CD14-positive monocyte (primary cell): ENCODE data around the gene TEDC1. TPM values are rescaled to one million over a fixed set of nuclear protein-coding genes. Genes with fewer than 3 reads are reported as not detected.
A peak's percentile ranks its signal among the peaks of the same experiment; 100 is the strongest.

Source experiments
- DNase-seq, 3 donors: peaks; one replicate each; pipeline ENCODE4 v3.0.0-alpha.2; 2011 to 2022
- H2AFZ ChIP-seq: 2 replicates; pipeline ENCODE4 v1.6.0; 2012; ENCODE audit warnings: mild to moderate bottlenecking, low read depth, low read length, inconsistent platforms; ENCODE audit not compliant: insufficient read depth, poor library complexity, severe bottlenecking
- H3K27ac ChIP-seq, 2 donors: 1 replicate in 1 of 2; 2 replicates in 1 of 2; pipeline ENCODE4 v1.5.1; 2012 to 2013; ENCODE audit warnings: low read length in 2 of 2, control low read depth in 1 of 2, inconsistent platforms in 1 of 2, low read depth in 1 of 2, mild to moderate bottlenecking in 1 of 2
- H3K27me3 ChIP-seq, 2 donors: one replicate each; pipeline versions ENCODE4 v1.6.0 to v1.6.1; 2011 to 2013; ENCODE audit warnings: low read length in 2 of 2; ENCODE audit not compliant: control insufficient read depth in 2 of 2, insufficient read depth in 2 of 2
- H3K36me3 ChIP-seq, 2 donors: replicated peaks in 1 of 2; 1 replicate in 1 of 2; 2 replicates in 1 of 2; pipeline versions ENCODE4 v1.5.1 to v1.6.1; 2012 to 2013; ENCODE audit warnings: low read length in 2 of 2, control low read depth in 1 of 2, inconsistent platforms in 1 of 2, mild to moderate bottlenecking in 1 of 2; ENCODE audit not compliant: insufficient read depth in 2 of 2, control insufficient read depth in 1 of 2
- H3K4me1 ChIP-seq, 2 donors: 1 replicate in 1 of 2; 2 replicates in 1 of 2; pipeline versions ENCODE4 v1.5.1 to v1.6.1; 2012 to 2013; ENCODE audit warnings: low read length in 2 of 2, control low read depth in 1 of 2, inconsistent platforms in 1 of 2, mild to moderate bottlenecking in 1 of 2, moderate library complexity in 1 of 2; ENCODE audit not compliant: insufficient read depth in 2 of 2, control insufficient read depth in 1 of 2
- H3K4me2 ChIP-seq: replicated peaks from 2 replicates; pipeline ENCODE3; 2012; ENCODE audit warnings: low read length, moderate library complexity, mild to moderate bottlenecking; ENCODE audit not compliant: poor library complexity, severe bottlenecking; ENCODE audit errors: extremely low read depth
- H3K4me3 ChIP-seq, 3 experiments: fragments of 200-600 bp in 1 of 3; sonication (generic) in 1 of 3; replicated peaks in 1 of 3; 1 replicate in 2 of 3; 2 replicates in 1 of 3; pipeline ENCODE4 v1.5.1; 2011 to 2013; ENCODE audit warnings: low read length in 3 of 3, mild to moderate bottlenecking in 3 of 3, control low read depth in 2 of 3, low read depth in 2 of 3, inconsistent platforms in 1 of 3, moderate library complexity in 1 of 3
- H3K79me2 ChIP-seq: 2 replicates; pipeline ENCODE4 v1.6.0; 2012; ENCODE audit warnings: mild to moderate bottlenecking, control low read depth, inconsistent platforms, low read length, moderate library complexity; ENCODE audit not compliant: insufficient read depth
- H3K9ac ChIP-seq: 2 replicates; pipeline ENCODE4 v1.6.0; 2017; ENCODE audit warnings: low read length, mild to moderate bottlenecking; ENCODE audit not compliant: insufficient read depth, poor library complexity, severe bottlenecking
- H3K9me3 ChIP-seq, 2 donors: replicated peaks in 1 of 2; 1 replicate in 1 of 2; 2 replicates in 1 of 2; pipeline versions ENCODE4 v1.5.1 to v1.6.1; 2012 to 2013; ENCODE audit warnings: low read length in 2 of 2, control low read depth in 1 of 2; ENCODE audit not compliant: control insufficient read depth in 1 of 2, insufficient read depth in 1 of 2
- H4K20me1 ChIP-seq: 2 replicates; pipeline ENCODE4 v1.6.0; 2012; ENCODE audit warnings: mild to moderate bottlenecking, low read length, control low read depth, moderate library complexity; ENCODE audit not compliant: insufficient read depth
- H3K27ac Mint-ChIP-seq, 7 donors: one replicate each; pipeline ENCODE4 v1.8.0; 2020; ENCODE audit warnings: mild to moderate bottlenecking in 7 of 7, mixed read lengths in 7 of 7, moderate library complexity in 6 of 7, inconsistent platforms in 2 of 7
- H3K27me3 Mint-ChIP-seq, 3 donors: one replicate each; pipeline ENCODE4 v1.8.0; 2021 to 2022; ENCODE audit warnings: low read depth in 3 of 3, mild to moderate bottlenecking in 3 of 3, mixed read lengths in 3 of 3, moderate library complexity in 3 of 3, inconsistent platforms in 1 of 3
- H3K36me3 Mint-ChIP-seq, 2 donors: one replicate each; pipeline ENCODE4 v1.8.0; 2020; ENCODE audit warnings: mixed read lengths in 2 of 2, inconsistent platforms in 1 of 2, mild to moderate bottlenecking in 1 of 2
- H3K4me1 Mint-ChIP-seq: one replicate; pipeline ENCODE4 v1.8.0; 2020; ENCODE audit warnings: mild to moderate bottlenecking, mixed read lengths
- H3K4me3 Mint-ChIP-seq, 2 donors: one replicate each; pipeline ENCODE4 v1.8.0; 2020; ENCODE audit warnings: mild to moderate bottlenecking in 2 of 2, mixed read lengths in 2 of 2, moderate library complexity in 1 of 2
- H3K9me3 Mint-ChIP-seq, 7 donors: one replicate each; pipeline ENCODE4 v1.8.0; 2020 to 2022; ENCODE audit warnings: mixed read lengths in 7 of 7, mild to moderate bottlenecking in 6 of 7, moderate library complexity in 6 of 7, inconsistent platforms in 2 of 7
- WGBS: methylation state at CpG from one replicate; pipeline ENCODE4 v1.1.5; 2013; ENCODE audit warnings: missing lambda C conversion rate; ENCODE audit not compliant: insufficient coverage; 5-methylcytosine and 5-hydroxymethylcytosine counted together
- intact Hi-C, 2 donors: fragments of 100-400 bp; cut with micrococcal nuclease; formaldehyde crosslinking; loops; one replicate each; pipeline versions ENCODE4 v1.15.0 to v1.15.1; 2023
- polyA plus RNA-seq, 3 donors: library from polyadenylated mRNA; depleted of rRNA in 1 of 3; unstranded in 2 of 3; stranded (reverse) in 1 of 3; fragments of 300-500 nt in 2 of 3; fragments of >200 nt in 1 of 3; fragmentation: Illumina TruSeq in 2 of 3; gene quantifications; 1 replicate in 2 of 3; 2 replicates in 1 of 3; pipeline ENCODE4 v1.2.3, GENCODE V29; 2012 to 2021
- TF ChIP-seq, protein P1 (sequence below): fragments of 200-600 bp; IDR thresholded peaks from one replicate; pipeline ENCODE4 v1.8.0; 2022; ENCODE audit warnings: antibody characterized with exemption, mild to moderate bottlenecking

The TEDC1 gene
- polyA plus RNA-seq, 3 donors: 7.8 to 23.4 (median 9.0) TPM

DNA sequence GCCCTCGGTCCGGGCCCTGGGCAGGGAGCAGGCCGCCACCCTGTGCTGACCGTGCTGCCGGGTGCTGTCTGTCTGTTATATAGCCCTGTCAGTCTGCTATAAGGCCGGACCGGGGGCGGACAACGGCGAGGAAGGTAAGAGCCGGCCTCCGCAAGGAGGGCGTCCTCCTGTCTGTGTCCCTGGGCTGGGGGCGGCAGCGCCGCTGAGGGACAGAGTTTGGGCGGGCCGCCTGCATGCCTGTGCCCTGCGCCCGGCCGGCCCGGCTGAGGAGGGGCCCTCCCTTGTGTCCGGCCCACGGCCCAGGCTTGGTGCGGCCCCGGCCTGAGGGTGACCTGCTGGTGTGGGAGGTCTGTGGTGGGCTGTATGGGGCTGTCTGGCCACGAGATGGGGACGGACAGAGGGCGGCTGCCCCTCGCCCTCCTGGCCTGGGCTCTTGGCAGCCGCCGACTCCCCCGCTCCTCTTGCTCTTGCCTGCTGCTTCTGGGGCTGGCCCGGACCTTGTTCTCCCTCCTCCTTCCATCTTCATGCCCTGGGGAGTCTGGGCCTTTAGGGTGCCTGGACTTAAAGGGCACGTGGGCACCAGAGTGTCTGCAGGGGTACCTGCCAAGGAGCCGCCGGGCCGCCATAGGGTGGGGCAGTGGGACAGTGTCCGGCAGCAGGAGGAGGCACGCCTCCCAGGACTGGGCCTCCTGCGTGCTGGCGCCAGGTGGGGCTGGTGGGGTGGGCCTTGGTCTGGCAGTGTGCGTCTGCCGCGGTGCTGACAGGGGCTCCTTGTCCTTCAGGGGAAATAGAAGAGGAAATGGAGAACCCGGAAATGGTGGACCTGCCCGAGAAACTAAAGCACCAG is 41.5 kb upstream of the TEDC1 start:
- H3K79me2 ChIP-seq: no peaks in the 10 kb centered on the region
- no peaks in the 10 kb centered on the region for H3K9me3 ChIP-seq
- H3K9ac ChIP-seq: no peak overlapping the region
- peaks cover 38 to 52% of the 10 kb centered on the region in 2 donors for H3K36me3 ChIP-seq
- H4K20me1 ChIP-seq: peaks cover 12% of the 10 kb centered on the region
- Mint-ChIP-seq H3K4me3 (no peak overlapping the region), H3K27me3 (no peaks in the 10 kb centered on the region), H3K9me3 (no peaks in the 10 kb centered on the region), H3K36me3 (peaks cover 33 to 64% of the 10 kb centered on the region in 2 donors), H3K27ac (peak overlapping the region in 1 of 7 donors; percentile 71), H3K4me1 (no peaks in the 10 kb centered on the region)
- H3K4me3 ChIP-seq: no peak overlapping the region
- intact Hi-C loops: loop anchor here (2.0 to 10.0 kb wide), 4 partner anchors 41 to 75 kb away; partner anchors contain the start of genes TEDC1 (in 2 of the 2) and TMEM121 (in 1 of the 2)
- no peak for DNase-seq
- TF ChIP-seq, protein P1, sequence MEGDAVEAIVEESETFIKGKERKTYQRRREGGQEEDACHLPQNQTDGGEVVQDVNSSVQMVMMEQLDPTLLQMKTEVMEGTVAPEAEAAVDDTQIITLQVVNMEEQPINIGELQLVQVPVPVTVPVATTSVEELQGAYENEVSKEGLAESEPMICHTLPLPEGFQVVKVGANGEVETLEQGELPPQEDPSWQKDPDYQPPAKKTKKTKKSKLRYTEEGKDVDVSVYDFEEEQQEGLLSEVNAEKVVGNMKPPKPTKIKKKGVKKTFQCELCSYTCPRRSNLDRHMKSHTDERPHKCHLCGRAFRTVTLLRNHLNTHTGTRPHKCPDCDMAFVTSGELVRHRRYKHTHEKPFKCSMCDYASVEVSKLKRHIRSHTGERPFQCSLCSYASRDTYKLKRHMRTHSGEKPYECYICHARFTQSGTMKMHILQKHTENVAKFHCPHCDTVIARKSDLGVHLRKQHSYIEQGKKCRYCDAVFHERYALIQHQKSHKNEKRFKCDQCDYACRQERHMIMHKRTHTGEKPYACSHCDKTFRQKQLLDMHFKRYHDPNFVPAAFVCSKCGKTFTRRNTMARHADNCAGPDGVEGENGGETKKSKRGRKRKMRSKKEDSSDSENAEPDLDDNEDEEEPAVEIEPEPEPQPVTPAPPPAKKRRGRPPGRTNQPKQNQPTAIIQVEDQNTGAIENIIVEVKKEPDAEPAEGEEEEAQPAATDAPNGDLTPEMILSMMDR: no peak
- 98% methylated on average over 43 of the region's 47 CpGs for WGBS
- no peak overlapping the region for H3K4me2 ChIP-seq
- H3K27me3 ChIP-seq: no peaks in the 10 kb centered on the region
- H3K27ac ChIP-seq: no peak overlapping the region
- no peaks in the 10 kb centered on the region for H3K4me1 ChIP-seq
- H2AFZ ChIP-seq: no peak overlapping the region

DNA sequence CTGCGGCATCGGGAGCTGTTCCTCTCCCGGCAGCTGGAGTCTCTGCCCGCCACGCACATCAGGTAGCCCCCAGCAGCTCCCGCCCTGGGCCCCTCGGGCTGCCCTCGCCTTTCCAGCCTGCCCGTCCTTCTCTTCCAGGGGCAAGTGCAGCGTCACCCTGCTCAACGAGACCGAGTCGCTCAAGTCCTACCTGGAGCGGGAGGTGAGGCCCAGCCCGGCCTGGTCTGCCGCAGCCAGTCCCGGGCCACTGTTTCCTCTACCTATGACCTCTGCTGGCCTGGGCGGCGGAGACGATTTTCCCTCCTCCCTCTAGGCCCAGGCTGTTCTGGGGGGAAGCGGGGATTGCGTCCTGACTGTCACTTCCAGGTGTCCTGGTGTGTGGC is 40.9 kb upstream of the TEDC1 start:
- no peak for DNase-seq
- intact Hi-C loops: no loop called here
- Mint-ChIP-seq H3K4me1 (no peaks in the 10 kb centered on the region), H3K4me3 (no peak overlapping the region), H3K27ac (no peak overlapping the region), H3K36me3 (peaks cover 38 to 71% of the 10 kb centered on the region in 2 donors), H3K27me3 (no peaks in the 10 kb centered on the region), H3K9me3 (no peaks in the 10 kb centered on the region)
- 94% methylated on average over 15 of the region's 22 CpGs for WGBS
- no peaks in the 10 kb centered on the region for H3K79me2 ChIP-seq
- H2AFZ ChIP-seq: no peak overlapping the region
- H3K36me3 ChIP-seq: peaks cover 39 to 55% of the 10 kb centered on the region in 2 donors
- no peak overlapping the region for H3K4me3 ChIP-seq
- H3K27me3 ChIP-seq: no peaks in the 10 kb centered on the region
- peaks cover 12% of the 10 kb centered on the region for H4K20me1 ChIP-seq
- no peak overlapping the region for H3K4me2 ChIP-seq
- H3K9me3 ChIP-seq: no peaks in the 10 kb centered on the region
- H3K27ac ChIP-seq: no peak overlapping the region
- TF ChIP-seq, protein P1: no peak
- H3K4me1 ChIP-seq: no peaks in the 10 kb centered on the region
- no peak overlapping the region for H3K9ac ChIP-seq
